IMR-90 (cell line): ENCODE data around the gene LIPG. TPM values are rescaled to one million over a fixed set of nuclear protein-coding genes. Genes with fewer than 3 reads are reported as not detected.

ENCODE experiments used
- ATAC-seq: fragments of 200-7000 bp; cut with Tn5 transposase; 2 replicates; pipeline ENCODE4 v1.9.1; 2020; ENCODE audit warnings: low read depth, mild to moderate bottlenecking, moderate library complexity
- BruUV-seq: library from RNA; stranded (reverse); fragments of 400-500 nt; replicated peaks from 2 replicates; lab custom pipeline; 2021; lab: Mats Ljungman, UMichigan
- CTCF ChIA-PET: fragments of 300-600 bp; formaldehyde crosslinking; extraction: SDS; loops from one replicate; lab custom pipeline; 2021; ENCODE audit warnings: antibody characterized with exemption; lab: Yijun Ruan, JAX
- POLR2A ChIA-PET: fragments of 300-600 bp; sonication (Branson Sonifier 250); formaldehyde crosslinking; loops from one replicate; lab custom pipeline; 2022; ENCODE audit warnings: antibody characterized with exemption; ENCODE audit not compliant: unreplicated experiment; lab: Charles Lee
- DNase-seq: peaks from one replicate; pipeline ENCODE4 v3.0.0; 2013
- H2AFZ ChIP-seq: replicated peaks from 2 replicates; pipeline ENCODE3; 2013; ENCODE audit warnings: low read length, mild to moderate bottlenecking; ENCODE audit not compliant: poor library complexity
- H2AK5ac ChIP-seq: 2 replicates; pipeline ENCODE4 v1.6.1; 2013; ENCODE audit warnings: low read depth, low read length, inconsistent platforms
- H2AK9ac ChIP-seq: replicated peaks from 2 replicates; pipeline ENCODE3; 2013; ENCODE audit warnings: mild to moderate bottlenecking, low read depth, low read length, moderate library complexity; ENCODE audit not compliant: poor library complexity
- H2BK120ac ChIP-seq: 2 replicates; pipeline ENCODE4 v1.6.1; 2013; ENCODE audit warnings: low read depth, low read length, inconsistent platforms
- H2BK15ac ChIP-seq: 3 replicates; pipeline ENCODE4 v1.6.1; 2013; ENCODE audit warnings: low read depth, low read length, inconsistent platforms
- H2BK20ac ChIP-seq: 2 replicates; pipeline ENCODE4 v1.6.1; 2013; ENCODE audit warnings: low read depth, mild to moderate bottlenecking, inconsistent platforms, low read length, moderate library complexity
- H2BK5ac ChIP-seq: 2 replicates; pipeline ENCODE4 v1.6.1; 2013; ENCODE audit warnings: mild to moderate bottlenecking, low read depth, low read length, inconsistent platforms; ENCODE audit not compliant: poor library complexity, severe bottlenecking
- H3K14ac ChIP-seq: replicated peaks from 2 replicates; pipeline ENCODE4 v1.6.1; 2013; ENCODE audit warnings: low read depth, low read length, inconsistent platforms
- H3K18ac ChIP-seq: 2 replicates; pipeline ENCODE4 v1.6.1; 2013; ENCODE audit warnings: low read depth, low read length, control low read depth
- H3K23ac ChIP-seq: 2 replicates; pipeline ENCODE4 v1.6.1; 2013; ENCODE audit warnings: low read depth, low read length, inconsistent platforms
- H3K27ac ChIP-seq: 2 replicates; pipeline ENCODE4 v1.5.1; 2013; ENCODE audit warnings: mild to moderate bottlenecking, control low read depth, low read length; ENCODE audit not compliant: insufficient read depth
- H3K27me3 ChIP-seq: 2 replicates; pipeline ENCODE4 v1.6.1; 2013; ENCODE audit warnings: low read length; ENCODE audit not compliant: control insufficient read depth, insufficient read depth
- H3K36me3 ChIP-seq: 2 replicates; pipeline ENCODE4 v1.6.1; 2013; ENCODE audit warnings: low read length, mixed read lengths; ENCODE audit not compliant: control insufficient read depth, insufficient read depth
- H3K4ac ChIP-seq: 2 replicates; pipeline ENCODE4 v1.6.1; 2013; ENCODE audit warnings: low read depth, low read length, inconsistent platforms
- H3K4me1 ChIP-seq: 2 replicates; pipeline ENCODE4 v1.6.1; 2013; ENCODE audit warnings: low read length, mixed read lengths; ENCODE audit not compliant: control insufficient read depth, insufficient read depth
- H3K4me2 ChIP-seq: 2 replicates; pipeline ENCODE4 v1.6.1; 2013; ENCODE audit warnings: low read depth, mild to moderate bottlenecking, control low read depth, low read length, moderate library complexity
- H3K4me3 ChIP-seq: 2 replicates; pipeline ENCODE4 v1.5.1; 2013; ENCODE audit warnings: low read depth, mild to moderate bottlenecking, control low read depth, low read length, moderate library complexity; ENCODE audit not compliant: insufficient read depth
- H3K56ac ChIP-seq: 2 replicates; pipeline ENCODE4 v1.6.1; 2013; ENCODE audit warnings: low read length, inconsistent platforms; ENCODE audit not compliant: insufficient read depth; ENCODE audit errors: extremely low read depth
- H3K79me1 ChIP-seq, 2 experiments: 2 replicates each; pipeline ENCODE4 v1.6.1; 2013; ENCODE audit warnings: low read length in 2 of 2, inconsistent platforms in 1 of 2, low read depth in 1 of 2
- H3K9ac ChIP-seq: 2 replicates; pipeline ENCODE4 v1.6.1; 2013; ENCODE audit warnings: low read depth, low read length, control low read depth
- H3K9me1 ChIP-seq: 2 replicates; pipeline ENCODE4 v1.6.1; 2013; ENCODE audit warnings: low read length, inconsistent platforms; ENCODE audit not compliant: insufficient read depth
- H3K9me3 ChIP-seq: 2 replicates; pipeline ENCODE4 v1.6.1; 2013; ENCODE audit warnings: low read length; ENCODE audit not compliant: control insufficient read depth, insufficient read depth
- H4K20me1 ChIP-seq: 2 replicates; pipeline ENCODE4 v1.6.1; 2013; ENCODE audit warnings: low read length, inconsistent platforms; ENCODE audit not compliant: insufficient read depth
- H4K5ac ChIP-seq: 2 replicates; pipeline ENCODE4 v1.6.1; 2013; ENCODE audit warnings: mild to moderate bottlenecking, low read depth, low read length, control low read depth
- H4K8ac ChIP-seq, 2 experiments: 2 replicates each; pipeline ENCODE4 v1.6.1; 2013; ENCODE audit warnings: low read depth in 2 of 2, low read length in 2 of 2, control low read depth in 1 of 2, inconsistent platforms in 1 of 2
- H4K91ac ChIP-seq: 2 replicates; pipeline ENCODE4 v1.6.1; 2013; ENCODE audit warnings: low read depth, low read length, inconsistent platforms; ENCODE audit not compliant: insufficient read depth
- BHLHE40 ChIP-seq: fragments of 150-350 bp; IDR thresholded peaks from 2 replicates; pipeline ENCODE4 v1.6.1; 2016; ENCODE audit warnings: mild to moderate bottlenecking, low read depth, low read length
- CEBPB ChIP-seq: IDR thresholded peaks from 2 replicates; pipeline ENCODE4 v1.6.1; 2012; ENCODE audit warnings: low read depth, low read length, improper control_type of control experiment
- MAFK ChIP-seq: IDR thresholded peaks from 2 replicates; pipeline ENCODE4 v1.6.1; 2012; ENCODE audit warnings: low read depth, low read length, improper control_type of control experiment
- MAZ ChIP-seq: IDR thresholded peaks from 2 replicates; pipeline ENCODE4 v1.6.1; 2012; ENCODE audit warnings: low read depth, mild to moderate bottlenecking, low read length, improper control_type of control experiment, moderate library complexity, borderline replicate concordance
- RCOR1 ChIP-seq: IDR thresholded peaks from 2 replicates; pipeline ENCODE4 v1.6.1; 2012; ENCODE audit warnings: mild to moderate bottlenecking, low read length, improper control_type of control experiment; ENCODE audit not compliant: insufficient replicate concordance
- WGBS, 2 experiments: methylation state at CpG; one replicate each; pipeline versions ENCODE4 v1.1.5 to v1.1.7; 2013; ENCODE audit warnings: missing lambda C conversion rate in 2 of 2; ENCODE audit not compliant: insufficient read length in 1 of 2; ENCODE audit errors: extremely low coverage in 2 of 2; 5-methylcytosine and 5-hydroxymethylcytosine counted together
- dilution Hi-C: fragments of 300-500 bp; cut with HindIII; formaldehyde crosslinking; loops from one replicate; pipeline ENCODE4 v1.14.3; 2018; ENCODE audit warnings: low sequenced_read_pairs; ENCODE audit not compliant: unreplicated experiment
- in situ Hi-C: fragments of 300-500 bp; cut with MboI; formaldehyde crosslinking; loops from 3 replicates; pipeline ENCODE4 v1.14.3; 2019; ENCODE audit warnings: low sequenced_read_pairs, inconsistent platforms, mixed read lengths
- intact Hi-C: fragments of 100-400 bp; cut with micrococcal nuclease; formaldehyde crosslinking; loops from 2 replicates; pipeline ENCODE4 v1.10.0; 2022
- polyA plus RNA-seq, 3 experiments: library from polyadenylated mRNA; depleted of rRNA; stranded (reverse); fragments of >200 nt; gene quantifications; 2 replicates each; pipeline ENCODE4 v1.2.3, GENCODE V29; 2012; ENCODE audit warnings: low replicate concordance in 1 of 3
- total RNA-seq: library from RNA; depleted of rRNA; stranded (reverse); fragments of >200 nt; gene quantifications from 2 replicates; pipeline ENCODE4 v1.2.3, GENCODE V29; 2012

The LIPG gene
- total and polyA plus RNA-seq, 2 of the 4 experiments (the other 2 are of a cell fraction): under 0.01 to 0.14 TPM

DNA sequence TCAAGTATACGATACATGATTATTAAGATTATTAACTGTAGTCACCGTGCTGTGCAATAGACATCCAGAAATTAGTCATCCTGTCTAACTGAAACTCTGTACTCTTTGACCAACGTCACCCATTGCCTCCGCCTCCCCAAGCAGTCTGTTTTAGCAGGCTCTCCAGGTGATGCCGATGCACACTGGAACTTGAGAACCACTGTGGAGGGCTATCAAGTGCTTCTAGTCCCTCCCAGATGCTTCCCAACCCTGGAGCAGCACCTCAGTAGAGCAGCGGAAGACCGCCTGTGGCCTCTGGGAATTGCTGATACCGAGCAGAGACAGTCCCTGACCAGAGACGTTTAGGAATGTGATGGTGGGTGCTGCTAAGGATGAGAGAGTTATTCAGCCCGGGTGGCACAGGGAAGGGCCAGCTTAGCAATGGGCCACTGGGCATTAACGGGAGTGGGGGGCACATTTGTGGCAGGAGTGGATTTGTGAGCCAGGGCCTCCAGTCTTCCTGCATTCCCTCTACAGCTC lies 50.7 kb downstream of the LIPG start:
- WGBS, 2 experiments: 90% methylated on average over 2 of the region's 11 CpGs; no CpG with 5 or more reads in 1 of the 2 experiments

More for the DNA sequence above, 50.7 kb downstream of the LIPG start:
- H2AK9ac ChIP-seq: no peak overlapping the region
- no peak overlapping the region for H3K14ac ChIP-seq
- dilution Hi-C loops: no loop called here
- in situ Hi-C loops: no loop called here
- H3K4me1 ChIP-seq: no peaks in the 10 kb centered on the region; the same call in 1 of the 2 replicates
- H2BK5ac ChIP-seq: no peak overlapping the region
- no peak overlapping the region for H3K9ac ChIP-seq
- no peak overlapping the region for H4K5ac ChIP-seq
- H3K79me1 ChIP-seq: no peaks in the 10 kb centered on the region
- no peak overlapping the region for H3K56ac ChIP-seq
- H2BK15ac ChIP-seq: no peak overlapping the region
- H4K8ac ChIP-seq: no peak overlapping the region
- no peak overlapping the region for H3K4ac ChIP-seq
- POLR2A ChIA-PET: no interaction called here
- no peaks in the 10 kb centered on the region for H3K36me3 ChIP-seq
- no peak for DNase-seq
- no TSS peak for BruUV-seq
- H3K23ac ChIP-seq: no peak overlapping the region
- H3K27ac ChIP-seq: no peak overlapping the region
- no peak overlapping the region for H4K91ac ChIP-seq
- no peak overlapping the region for H3K4me3 ChIP-seq
- peaks cover 33% of the 10 kb centered on the region for H3K27me3 ChIP-seq
- H3K4me2 ChIP-seq: no peak overlapping the region
- intact Hi-C loops: no loop called here
- TF ChIP-seq MAZ (no peak), CEBPB (no peak), MAFK (no peak), BHLHE40 (no peak), RCOR1 (no peak)
- no peak overlapping the region for H2BK20ac ChIP-seq
- H2AFZ ChIP-seq: no peak overlapping the region
- H3K18ac ChIP-seq: no peak overlapping the region
- no peaks in the 10 kb centered on the region for H3K9me1 ChIP-seq
- H2AK5ac ChIP-seq: no peak overlapping the region
- H4K20me1 ChIP-seq: no peaks in the 10 kb centered on the region
- H2BK120ac ChIP-seq: no peak overlapping the region
- ATAC-seq: no peak
- CTCF ChIA-PET: no interaction called here
- no peaks in the 10 kb centered on the region for H3K9me3 ChIP-seq
